ENCODE data around the gene SSR1. TPM values are rescaled to one million over a fixed set of nuclear protein-coding genes. Genes with fewer than 3 reads are reported as not detected.

SSR1 gene
- total RNA-seq, 1 experiment from 2014 or later = 65.2 TPM

DNA sequence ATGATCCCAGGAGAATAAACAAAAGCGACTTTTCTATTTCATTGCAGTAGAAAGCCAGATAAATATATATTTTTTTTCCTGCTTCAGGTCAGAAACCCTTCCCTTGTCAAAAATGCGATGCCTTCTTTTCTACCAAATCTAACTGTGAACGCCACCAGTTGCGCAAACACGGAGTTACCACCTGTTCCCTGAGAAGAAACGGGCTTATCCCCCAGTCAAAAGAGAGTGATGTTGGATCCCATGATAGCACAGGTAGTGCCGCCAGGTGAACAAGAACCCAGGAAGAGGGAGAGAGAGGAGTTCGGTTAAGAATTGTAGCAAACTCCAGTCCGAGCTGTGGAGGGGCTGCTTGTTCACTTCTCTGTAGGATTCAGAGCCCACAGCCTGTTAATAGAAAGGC, 72.6 kb downstream of the SSR1 start:
- no peaks in the 10 kb centered on the region for H3K9me3 ChIP-seq (ENCODE audit: low read length)
- no TSS peak for BruUV-seq (replicated peaks)
- no peak overlapping the region for H3K4me3 ChIP-seq (ENCODE audit: low read length)
- POLR2A ChIA-PET (ENCODE audit: unreplicated experiment) = no interaction called here
- peaks cover 45% of the 10 kb centered on the region for H3K79me2 ChIP-seq (ENCODE audit: low read length)
- H3K4me2 ChIP-seq (ENCODE audit: low read length) = no peak overlapping the region
- peaks cover 48% of the 10 kb centered on the region for H3K4me1 ChIP-seq (ENCODE audit: insufficient read depth, low read length)
- no peaks in the 10 kb centered on the region for H3F3A ChIP-seq (ENCODE audit: low read length, unreplicated experiment)
- DNase-seq = no peak
- peaks cover 5% of the 10 kb centered on the region; the same call in 1 of the 2 replicates for H3K36me3 ChIP-seq (ENCODE audit: low read depth, low read length)
- ATAC-seq = no peak
- H3K27ac ChIP-seq (ENCODE audit: low read length) = no peak overlapping the region
- H3K27me3 ChIP-seq (ENCODE audit: low read length) = no peaks in the 10 kb centered on the region
- H3K9me2 ChIP-seq (replicated peaks; ENCODE audit: low read length) = no peaks in the 10 kb centered on the region
- no peak overlapping the region for H2AFZ ChIP-seq (ENCODE audit: low read length)
- intact Hi-C loops (cut with micrococcal nuclease) = loop anchor here (5.0 kb wide), 2 partner anchors 183 to 323 kb away; no protein-coding TSS in a partner anchor
- TF ChIP-seq CTCF (conservative IDR thresholded peaks at IDR 0.05; ENCODE audit: low read depth, low read length) (no peak), EZH2 (IDR thresholded peaks at IDR 0.05; ENCODE audit: low read length, unreplicated experiment) (no peak), EZH2phosphoT487 (IDR thresholded peaks at IDR 0.05; ENCODE audit: borderline replicate concordance, low read length) (no peak)
- CTCF ChIA-PET = no interaction called here
- H3K9ac ChIP-seq (ENCODE audit: low read length) = no peak overlapping the region
- no peaks in the 10 kb centered on the region for H4K20me1 ChIP-seq (ENCODE audit: low read length)

- Histone ChIP-seq H4K20me1 (ENCODE audit: low read length) (no peaks in the 10 kb centered on the region), H3K4me1 (ENCODE audit: insufficient read depth, low read length) (peaks cover 55% of the 10 kb centered on the region), H2AFZ (ENCODE audit: low read length) (no peak overlapping the region), H3K4me2 (ENCODE audit: low read length) (no peak overlapping the region), H3K9me2 (replicated peaks; ENCODE audit: low read length) (no peaks in the 10 kb centered on the region), H3K79me2 (ENCODE audit: low read length) (peaks cover 53% of the 10 kb centered on the region), H3K4me3 (ENCODE audit: low read length) (no peak overlapping the region), H3K27ac (ENCODE audit: low read length) (peak overlapping the region; percentile 18; the same call in 1 of the 2 replicates), H3K27me3 (ENCODE audit: low read length) (no peaks in the 10 kb centered on the region), H3F3A (ENCODE audit: low read length, unreplicated experiment) (no peaks in the 10 kb centered on the region), H3K36me3 (ENCODE audit: low read depth, low read length) (peaks cover 2% of the 10 kb centered on the region; the same call in 1 of the 2 replicates), H3K9me3 (ENCODE audit: low read length) (no peaks in the 10 kb centered on the region), H3K9ac (ENCODE audit: low read length) (0 out of 2 replicates have a peak overlapping the region, but pooled peaks have one; percentile 42)
- intact Hi-C loops (cut with micrococcal nuclease) = no loop called here
- ChIA-PET POLR2A (ENCODE audit: unreplicated experiment) (no interaction called here), CTCF (no interaction called here)
- no peak for DNase-seq
- no peak for TF ChIP-seq EZH2 (IDR thresholded peaks at IDR 0.05; ENCODE audit: low read length, unreplicated experiment)
- ATAC-seq = no peak
- no TSS peak for BruUV-seq (replicated peaks)
These were observed 73.4 kb downstream of the SSR1 start for GRCh38 chr6:7239590-7239948.

DNA sequence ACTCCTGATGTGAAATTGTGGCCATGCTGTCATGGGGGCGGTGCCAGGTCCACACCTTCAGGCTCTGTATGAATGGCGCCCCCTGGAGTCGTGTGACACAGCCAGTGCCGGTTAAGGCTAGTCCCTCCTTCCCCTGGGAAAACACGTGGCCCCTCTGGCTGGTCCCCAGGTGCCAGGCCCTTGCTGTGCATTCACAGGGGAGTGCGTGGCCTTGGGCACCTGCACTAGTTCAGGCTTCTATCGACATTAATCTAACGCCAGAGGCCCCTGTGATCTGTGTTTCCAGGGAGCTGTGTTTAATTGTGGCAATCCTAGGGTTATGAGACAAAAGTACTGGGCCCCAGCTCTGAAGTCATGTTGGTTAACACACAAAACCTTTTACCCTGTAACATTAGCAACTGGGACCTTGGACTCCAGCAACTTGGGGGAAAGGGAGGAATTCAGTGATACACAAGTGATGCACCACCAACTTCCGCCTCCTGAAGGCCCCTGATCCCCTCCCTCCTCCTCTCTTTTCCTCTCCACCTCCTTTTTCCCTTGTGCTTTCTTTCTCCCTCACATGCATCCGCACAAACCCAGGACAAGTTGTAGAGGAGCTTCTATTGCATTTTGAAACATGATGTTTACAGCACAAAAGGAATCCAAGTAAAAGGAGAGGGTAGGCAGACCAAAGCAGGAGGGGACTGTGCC, 74.0 kb downstream of the SSR1 start:
- peaks cover 58% of the 10 kb centered on the region for H3K79me2 ChIP-seq (ENCODE audit: low read length)
- peaks cover 55% of the 10 kb centered on the region for H3K4me1 ChIP-seq (ENCODE audit: insufficient read depth, low read length)
- peak overlapping the region; percentile 18; the same call in 1 of the 2 replicates for H3K27ac ChIP-seq (ENCODE audit: low read length)
- ATAC-seq (peak; percentile 34; the same call in 1 of the 2 replicates), DNase-seq (peak; percentile 83)
- H3K36me3 ChIP-seq (ENCODE audit: low read depth, low read length) = peaks cover 3% of the 10 kb centered on the region; the same call in 1 of the 2 replicates
- ChIA-PET POLR2A (ENCODE audit: unreplicated experiment) (no interaction called here), CTCF (interaction anchor here (0.7 kb wide), 1 partner anchor 381 kb away, joined by 3 read pairs; no protein-coding TSS in a partner anchor)
- H3K4me3 ChIP-seq (ENCODE audit: low read length) = no peak overlapping the region
- no peak for TF ChIP-seq EZH2phosphoT487 (IDR thresholded peaks at IDR 0.05; ENCODE audit: borderline replicate concordance, low read length)
- TF ChIP-seq CTCF (conservative IDR thresholded peaks at IDR 0.05; ENCODE audit: low read depth, low read length) = peak; percentile 87
- no peak for TF ChIP-seq EZH2 (IDR thresholded peaks at IDR 0.05; ENCODE audit: low read length, unreplicated experiment)
- no peaks in the 10 kb centered on the region for H3K9me2 ChIP-seq (replicated peaks; ENCODE audit: low read length)
- no TSS peak for BruUV-seq (replicated peaks)
- no peak overlapping the region for H2AFZ ChIP-seq (ENCODE audit: low read length)
- no peaks in the 10 kb centered on the region for H3K9me3 ChIP-seq (ENCODE audit: low read length)
- H4K20me1 ChIP-seq (ENCODE audit: low read length) = no peaks in the 10 kb centered on the region
- intact Hi-C loops (cut with micrococcal nuclease) = loop anchor here (1.0 kb wide), 1 partner anchor 515 kb away; no protein-coding TSS in a partner anchor
- H3K9ac ChIP-seq (ENCODE audit: low read length) = peak overlapping the region; percentile 42
- H3K27me3 ChIP-seq (ENCODE audit: low read length) = no peaks in the 10 kb centered on the region
- no peak overlapping the region for H3K4me2 ChIP-seq (ENCODE audit: low read length)
- no peaks in the 10 kb centered on the region for H3F3A ChIP-seq (ENCODE audit: low read length, unreplicated experiment)

Data from PC-3 (cell line).